ENCODE results near the gene CATSPERZ. TPM values are rescaled to one million over a fixed set of nuclear protein-coding genes. Genes with fewer than 3 reads are reported as not detected.

The CATSPERZ gene
- total and polyA plus RNA-seq, 8 donors, result 0.18 to 11.3 (median 3.5) TPM; not detected in 4

GRCh38 chr11:64339754-64340408 is 39.7 kb downstream of the CATSPERZ start, which contains the start of gene CCDC88B:
TSS of gene CCDC88B (plus strand) at chr11:64340204. CDS start at chr11:64340267, 63 bp downstream.
- Histone ChIP-seq H3K9me3 (no peaks in the 10 kb centered on the region), H3K4me1 (peaks cover 13 to 49% (median 31%) of the 10 kb centered on the region in 4 donors), H3K27ac (peak within 1 kb of the TSS; percentile 18 to 82 (median 47)), H3K4me3 (peak within 1 kb of the TSS; percentile 26 to 47 (median 39)), H3K36me3 (peaks cover 0 to 12% (median 0%) of the 10 kb centered on the region in 4 donors), H3K27me3 (no peaks in the 10 kb centered on the region)
- TF ChIP-seq EP300 (IDR thresholded peaks at IDR 0.05) (no peak), CTCF (IDR thresholded peaks at IDR 0.05) (no peak), POLR2A (IDR thresholded peaks at IDR 0.05) (no peak), POLR2AphosphoS5 (IDR thresholded peaks at IDR 0.05) (no peak)
- intact Hi-C loops (cut with DNase I; ENCODE audit: low total_unique reads), result no loop called here
- 63 to 75% (median 69%) methylated on average over 15 to 16 of the region's 16 CpGs for WGBS, 5 donors
- peak; percentile 66 to 74 for DNase-seq

GRCh38 chr11:64340671-64341335 is 40.6 kb downstream of the CATSPERZ start:
- Histone ChIP-seq H3K4me1 (peaks cover 13 to 41% (median 31%) of the 10 kb centered on the region in 4 donors), H3K36me3 (peaks cover 0 to 14% (median 0%) of the 10 kb centered on the region in 4 donors), H3K27ac (peak overlapping the region in 3 of 5 donors; percentile 18 to 82 (median 65)), H3K4me3 (peak overlapping the region; percentile 26 to 47 (median 39)), H3K9me3 (no peaks in the 10 kb centered on the region), H3K27me3 (no peaks in the 10 kb centered on the region)
- WGBS, 5 donors, result 32 to 48% (median 40%) methylated on average over 20 to 33 of the region's 33 CpGs
- intact Hi-C loops (cut with DNase I; ENCODE audit: low total_unique reads), result no loop called here
- TF ChIP-seq POLR2AphosphoS5 (IDR thresholded peaks at IDR 0.05), result no peak
- no peak for TF ChIP-seq EP300 (IDR thresholded peaks at IDR 0.05)
- TF ChIP-seq CTCF (IDR thresholded peaks at IDR 0.05), result no peak
- TF ChIP-seq POLR2A (IDR thresholded peaks at IDR 0.05), result no peak
- DNase-seq, result peak; percentile 61 to 67

GRCh38 chr11:64341429-64341828 is 41.3 kb downstream of the CATSPERZ start:
- Histone ChIP-seq H3K27me3 (no peaks in the 10 kb centered on the region), H3K36me3 (peaks cover 0 to 14% (median 0%) of the 10 kb centered on the region in 4 donors), H3K4me1 (peaks cover 13 to 41% (median 31%) of the 10 kb centered on the region in 4 donors), H3K9me3 (no peaks in the 10 kb centered on the region), H3K27ac (peak overlapping the region in 2 of 5 donors; percentile 75 to 80), H3K4me3 (peak overlapping the region in 2 of 4 donors; percentile 43 to 47)
- 75 to 85% (median 79%) methylated on average over 4 to 21 of the region's 21 CpGs for WGBS, 5 donors
- DNase-seq, result no peak
- intact Hi-C loops (cut with DNase I; ENCODE audit: low total_unique reads), result no loop called here
- no peak for TF ChIP-seq EP300 (IDR thresholded peaks at IDR 0.05)
- TF ChIP-seq POLR2A (IDR thresholded peaks at IDR 0.05), result no peak
- no peak for TF ChIP-seq CTCF (IDR thresholded peaks at IDR 0.05)
- no peak for TF ChIP-seq POLR2AphosphoS5 (IDR thresholded peaks at IDR 0.05)
